ENCODE measurements around the gene CDADC1. TPM values are rescaled to one million over a fixed set of nuclear protein-coding genes. Genes with fewer than 3 reads are reported as not detected.

Gene CDADC1
- total RNA-seq, 1 donor: 3.5 TPM

- no peak overlapping the region for H3K4me3 ChIP-seq (ENCODE audit: low read depth, low read length)
- TF ChIP-seq CTCF (IDR thresholded peaks at IDR 0.05; ENCODE audit: insufficient read depth, low read depth, low read length): no peak
- peak; percentile 45 for DNase-seq (ENCODE audit: low read depth)
Observed at GRCh38 chr13:49308921-49309408, 61.2 kb downstream of the CDADC1 start.

GRCh38 chr13:49310251-49310650 is 62.5 kb downstream of the CDADC1 start:
- no peak for TF ChIP-seq CTCF (IDR thresholded peaks at IDR 0.05; ENCODE audit: insufficient read depth, low read depth, low read length)
- no peak overlapping the region for H3K4me3 ChIP-seq (ENCODE audit: low read depth, low read length)
- no peak for DNase-seq (ENCODE audit: low read depth)

GRCh38 chr13:49311816-49312215 is 64.1 kb downstream of the CDADC1 start:
- TF ChIP-seq CTCF (IDR thresholded peaks at IDR 0.05; ENCODE audit: insufficient read depth, low read depth, low read length): no peak
- no peak for DNase-seq (ENCODE audit: low read depth)

GRCh38 chr13:49314344-49314882 is 66.7 kb downstream of the CDADC1 start:
- DNase-seq (ENCODE audit: low read depth): peak; percentile 83
- no peak overlapping the region for H3K4me3 ChIP-seq (ENCODE audit: low read depth, low read length)
- TF ChIP-seq CTCF (IDR thresholded peaks at IDR 0.05; ENCODE audit: insufficient read depth, low read depth, low read length): no peak

More at GRCh38 chr13:49311816-49312215, 64.1 kb downstream of the CDADC1 start:
- H3K4me3 ChIP-seq (ENCODE audit: low read depth, low read length): no peak overlapping the region

GRCh38 chr13:49315036-49315565 is 67.4 kb downstream of the CDADC1 start:
- no peak for DNase-seq (ENCODE audit: low read depth)
- TF ChIP-seq CTCF (IDR thresholded peaks at IDR 0.05; ENCODE audit: insufficient read depth, low read depth, low read length): no peak
- H3K4me3 ChIP-seq (ENCODE audit: low read depth, low read length): no peak overlapping the region

DNA sequence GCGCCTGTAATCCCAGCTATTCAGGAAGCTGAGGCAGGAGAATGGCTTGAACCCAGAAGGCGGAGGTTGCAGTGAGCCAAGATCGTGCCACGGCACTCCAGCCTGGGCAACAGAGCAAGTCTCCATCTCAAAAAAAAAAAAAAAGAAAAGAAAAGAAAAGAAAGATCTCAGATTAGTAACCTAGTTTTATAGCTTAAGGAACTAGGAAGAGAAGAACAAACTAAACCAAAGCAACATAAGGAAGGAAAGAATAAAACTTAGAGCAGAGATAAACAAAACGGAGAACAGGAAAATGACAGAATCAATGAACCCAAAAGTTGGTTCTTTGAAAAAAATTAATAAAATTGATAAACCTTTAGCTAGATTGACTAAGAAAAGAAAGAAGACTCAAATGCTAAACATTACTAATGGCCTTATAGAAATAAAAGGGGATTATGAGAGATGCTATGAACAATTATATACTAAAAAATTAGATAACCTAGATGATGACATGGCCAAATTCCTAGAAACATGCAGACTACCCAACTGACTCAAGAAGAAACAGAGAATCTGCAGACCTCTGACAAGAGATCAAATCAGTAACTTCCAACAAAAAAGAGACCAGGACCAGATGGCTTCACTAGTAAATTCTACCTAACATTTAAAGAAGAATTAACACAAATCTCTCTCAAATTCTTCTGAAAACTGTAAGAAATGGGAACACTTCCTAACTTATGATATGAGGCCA is 68.2 kb downstream of the CDADC1 start:
- DNase-seq (ENCODE audit: low read depth): no peak

More for the DNA sequence above, 68.2 kb downstream of the CDADC1 start:
- no peak for TF ChIP-seq CTCF (IDR thresholded peaks at IDR 0.05; ENCODE audit: insufficient read depth, low read depth, low read length)
- H3K4me3 ChIP-seq (ENCODE audit: low read depth, low read length): no peak overlapping the region
